Neural cell (in vitro differentiated cells): ENCODE data around the gene ARMC2. TPM values are rescaled to one million over a fixed set of nuclear protein-coding genes. Genes with fewer than 3 reads are reported as not detected.
"Not testable (repeated sequence)": the region's sequence is repeated elsewhere in the genome, so short reads cannot be mapped to it uniquely, and the experiment has no call there.

Source experiments
- H2AFZ ChIP-seq: fragments of 200-600, 300-800 bp; sonication (generic), shearing (Covaris generic); 2 replicates; pipeline ENCODE4 v1.6.0; 2014; ENCODE audit warnings: low read depth, mild to moderate bottlenecking, antibody characterized with exemption, low read length, moderate library complexity
- H3F3A ChIP-seq: fragments of 200-600 bp; shearing (Covaris generic); 2 replicates; pipeline ENCODE4 v1.6.1; 2016; ENCODE audit warnings: mild to moderate bottlenecking, moderate library complexity, mixed read lengths, antibody characterized with exemption, low read length; ENCODE audit not compliant: insufficient read depth, poor library complexity, severe bottlenecking
- H3K27ac ChIP-seq: fragments of 200-600, 300-800 bp; sonication (generic), shearing (Covaris generic); 2 replicates; pipeline ENCODE4 v1.5.1; 2014; ENCODE audit warnings: mild to moderate bottlenecking, low read length, moderate library complexity
- H3K27me3 ChIP-seq: fragments of 300-800, 200-600 bp; sonication (generic), shearing (Covaris generic); 2 replicates; pipeline ENCODE4 v1.6.0; 2014; ENCODE audit warnings: mild to moderate bottlenecking, low read depth, low read length, moderate library complexity; ENCODE audit not compliant: insufficient read depth
- H3K36me3 ChIP-seq: fragments of 300-800, 200-600 bp; sonication (generic), shearing (Covaris generic); 2 replicates; pipeline ENCODE4 v1.5.1; 2014; ENCODE audit warnings: mild to moderate bottlenecking, antibody characterized with exemption, low read length, moderate library complexity; ENCODE audit not compliant: insufficient read depth
- H3K4me2 ChIP-seq: fragments of 300-800, 200-600 bp; sonication (generic), shearing (Covaris generic); 2 replicates; pipeline ENCODE4 v1.6.0; 2014; ENCODE audit warnings: mild to moderate bottlenecking, low read length
- H3K4me3 ChIP-seq: fragments of 300-800, 200-600 bp; sonication (generic), shearing (Covaris generic); 2 replicates; pipeline ENCODE4 v1.5.1; 2014; ENCODE audit warnings: mild to moderate bottlenecking, low read length, moderate library complexity
- H3K79me2 ChIP-seq: fragments of 200-600 bp; shearing (Covaris generic); replicated peaks from 2 replicates; pipeline ENCODE4 v1.6.0; 2014; ENCODE audit warnings: mild to moderate bottlenecking, low read length, moderate library complexity; ENCODE audit not compliant: insufficient read depth
- H3K9ac ChIP-seq: fragments of 300-800, 200-600 bp; sonication (generic), shearing (Covaris generic); 2 replicates; pipeline ENCODE4 v1.6.1; 2016; ENCODE audit warnings: mild to moderate bottlenecking, low read length, mixed read lengths
- H3K9me2 ChIP-seq: fragments of 200-600 bp; shearing (Covaris generic); 2 replicates; pipeline ENCODE4 v1.6.1; 2016; ENCODE audit warnings: mild to moderate bottlenecking, low read length, mixed read lengths; ENCODE audit not compliant: insufficient read depth
- H3K9me3 ChIP-seq: fragments of 200-600, 300-800 bp; sonication (generic), shearing (Covaris generic); 2 replicates; pipeline ENCODE4 v1.6.1; 2016; ENCODE audit warnings: mild to moderate bottlenecking, mixed run types, low read length, moderate library complexity, mixed read lengths
- H4K20me1 ChIP-seq: fragments of 200-600 bp; shearing (Covaris generic); 2 replicates; pipeline ENCODE4 v1.6.1; 2016; ENCODE audit warnings: mild to moderate bottlenecking, mixed run types; ENCODE audit not compliant: insufficient read depth
- EP300 ChIP-seq: fragments of 450-650 bp; conservative IDR thresholded peaks from 2 replicates; pipeline ENCODE4 v1.6.1; 2014; ENCODE audit warnings: antibody characterized with exemption, mild to moderate bottlenecking, moderate library complexity; ENCODE audit not compliant: poor library complexity, severe bottlenecking
- EZH2 ChIP-seq: fragments of 200-600, 300-800 bp; shearing (Covaris generic), sonication (generic); IDR thresholded peaks from 2 replicates; pipeline ENCODE4 v1.6.1; 2014; ENCODE audit warnings: antibody characterized with exemption, low read length, borderline replicate concordance, mild to moderate bottlenecking; ENCODE audit not compliant: insufficient read depth, poor library complexity, severe bottlenecking
- MXI1 ChIP-seq: fragments of 450-650 bp; conservative IDR thresholded peaks from 2 replicates; pipeline ENCODE4 v1.6.1; 2014; ENCODE audit warnings: antibody characterized with exemption, mild to moderate bottlenecking; ENCODE audit not compliant: poor library complexity, severe bottlenecking
- RAD21 ChIP-seq: fragments of 450-650 bp; conservative IDR thresholded peaks from 2 replicates; pipeline ENCODE4 v1.6.1; 2014; ENCODE audit warnings: antibody characterized with exemption, mild to moderate bottlenecking, moderate library complexity
- SMC3 ChIP-seq: fragments of 450-650 bp; conservative IDR thresholded peaks from 2 replicates; pipeline ENCODE4 v1.6.1; 2014; ENCODE audit warnings: antibody characterized with exemption, mild to moderate bottlenecking, moderate library complexity; ENCODE audit not compliant: poor library complexity
- polyA plus RNA-seq: library from polyadenylated mRNA; depleted of rRNA; stranded (reverse); fragments of >200 nt; gene quantifications from 2 replicates; pipeline ENCODE4 v1.2.3, GENCODE V29; 2014
- TF ChIP-seq, protein P1 (sequence below): fragments of 450-650 bp; IDR thresholded peaks from 2 replicates; pipeline ENCODE4 v1.5.1; 2014; ENCODE audit warnings: antibody characterized with exemption, mild to moderate bottlenecking, moderate library complexity; ENCODE audit not compliant: poor library complexity, severe bottlenecking
- TF ChIP-seq, protein P2 (sequence below): IDR thresholded peaks from 2 replicates; pipeline ENCODE4 v1.6.1; 2012; ENCODE audit warnings: borderline replicate concordance

ARMC2 gene
- polyA plus RNA-seq, 1 donor from 2014 or later: 18.6 TPM

DNA sequence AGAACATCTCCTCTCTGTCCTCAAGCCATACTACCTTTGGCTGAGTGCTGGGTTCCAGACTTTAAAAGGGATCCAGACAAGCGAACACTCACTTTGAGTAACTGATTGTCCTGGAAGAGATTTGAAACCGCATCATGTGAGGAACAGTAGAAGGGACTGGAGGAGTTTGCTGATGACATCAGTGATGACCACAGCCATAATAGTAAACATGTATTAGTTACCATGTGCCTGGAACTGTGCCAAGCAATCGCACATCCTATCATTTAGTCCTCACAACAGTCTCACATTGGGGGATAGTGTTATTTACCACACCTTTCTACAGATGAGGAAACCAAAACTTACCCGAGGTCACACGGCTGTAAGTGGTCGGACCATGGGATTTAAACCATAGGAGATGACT lies 39.8 kb downstream of the ARMC2 start:
- Histone ChIP-seq H3K27me3 (no peaks in the 10 kb centered on the region), H3F3A (no peaks in the 10 kb centered on the region), H3K4me2 (no peak overlapping the region), H3K9me2 (no peaks in the 10 kb centered on the region), H2AFZ (no peak overlapping the region), H3K9me3 (no peaks in the 10 kb centered on the region), H3K79me2 (no peaks in the 10 kb centered on the region), H3K4me3 (no peak overlapping the region), H4K20me1 (no peaks in the 10 kb centered on the region), H3K27ac (no peak overlapping the region), H3K36me3 (no peaks in the 10 kb centered on the region), H3K9ac (no peak overlapping the region)
- TF ChIP-seq, protein P1, sequence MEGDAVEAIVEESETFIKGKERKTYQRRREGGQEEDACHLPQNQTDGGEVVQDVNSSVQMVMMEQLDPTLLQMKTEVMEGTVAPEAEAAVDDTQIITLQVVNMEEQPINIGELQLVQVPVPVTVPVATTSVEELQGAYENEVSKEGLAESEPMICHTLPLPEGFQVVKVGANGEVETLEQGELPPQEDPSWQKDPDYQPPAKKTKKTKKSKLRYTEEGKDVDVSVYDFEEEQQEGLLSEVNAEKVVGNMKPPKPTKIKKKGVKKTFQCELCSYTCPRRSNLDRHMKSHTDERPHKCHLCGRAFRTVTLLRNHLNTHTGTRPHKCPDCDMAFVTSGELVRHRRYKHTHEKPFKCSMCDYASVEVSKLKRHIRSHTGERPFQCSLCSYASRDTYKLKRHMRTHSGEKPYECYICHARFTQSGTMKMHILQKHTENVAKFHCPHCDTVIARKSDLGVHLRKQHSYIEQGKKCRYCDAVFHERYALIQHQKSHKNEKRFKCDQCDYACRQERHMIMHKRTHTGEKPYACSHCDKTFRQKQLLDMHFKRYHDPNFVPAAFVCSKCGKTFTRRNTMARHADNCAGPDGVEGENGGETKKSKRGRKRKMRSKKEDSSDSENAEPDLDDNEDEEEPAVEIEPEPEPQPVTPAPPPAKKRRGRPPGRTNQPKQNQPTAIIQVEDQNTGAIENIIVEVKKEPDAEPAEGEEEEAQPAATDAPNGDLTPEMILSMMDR: no peak
- TF ChIP-seq SMC3 (no peak), EP300 (no peak), EZH2 (no peak), RAD21 (no peak)
- TF ChIP-seq, protein P2, sequence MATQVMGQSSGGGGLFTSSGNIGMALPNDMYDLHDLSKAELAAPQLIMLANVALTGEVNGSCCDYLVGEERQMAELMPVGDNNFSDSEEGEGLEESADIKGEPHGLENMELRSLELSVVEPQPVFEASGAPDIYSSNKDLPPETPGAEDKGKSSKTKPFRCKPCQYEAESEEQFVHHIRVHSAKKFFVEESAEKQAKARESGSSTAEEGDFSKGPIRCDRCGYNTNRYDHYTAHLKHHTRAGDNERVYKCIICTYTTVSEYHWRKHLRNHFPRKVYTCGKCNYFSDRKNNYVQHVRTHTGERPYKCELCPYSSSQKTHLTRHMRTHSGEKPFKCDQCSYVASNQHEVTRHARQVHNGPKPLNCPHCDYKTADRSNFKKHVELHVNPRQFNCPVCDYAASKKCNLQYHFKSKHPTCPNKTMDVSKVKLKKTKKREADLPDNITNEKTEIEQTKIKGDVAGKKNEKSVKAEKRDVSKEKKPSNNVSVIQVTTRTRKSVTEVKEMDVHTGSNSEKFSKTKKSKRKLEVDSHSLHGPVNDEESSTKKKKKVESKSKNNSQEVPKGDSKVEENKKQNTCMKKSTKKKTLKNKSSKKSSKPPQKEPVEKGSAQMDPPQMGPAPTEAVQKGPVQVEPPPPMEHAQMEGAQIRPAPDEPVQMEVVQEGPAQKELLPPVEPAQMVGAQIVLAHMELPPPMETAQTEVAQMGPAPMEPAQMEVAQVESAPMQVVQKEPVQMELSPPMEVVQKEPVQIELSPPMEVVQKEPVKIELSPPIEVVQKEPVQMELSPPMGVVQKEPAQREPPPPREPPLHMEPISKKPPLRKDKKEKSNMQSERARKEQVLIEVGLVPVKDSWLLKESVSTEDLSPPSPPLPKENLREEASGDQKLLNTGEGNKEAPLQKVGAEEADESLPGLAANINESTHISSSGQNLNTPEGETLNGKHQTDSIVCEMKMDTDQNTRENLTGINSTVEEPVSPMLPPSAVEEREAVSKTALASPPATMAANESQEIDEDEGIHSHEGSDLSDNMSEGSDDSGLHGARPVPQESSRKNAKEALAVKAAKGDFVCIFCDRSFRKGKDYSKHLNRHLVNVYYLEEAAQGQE: no peak

DNA sequence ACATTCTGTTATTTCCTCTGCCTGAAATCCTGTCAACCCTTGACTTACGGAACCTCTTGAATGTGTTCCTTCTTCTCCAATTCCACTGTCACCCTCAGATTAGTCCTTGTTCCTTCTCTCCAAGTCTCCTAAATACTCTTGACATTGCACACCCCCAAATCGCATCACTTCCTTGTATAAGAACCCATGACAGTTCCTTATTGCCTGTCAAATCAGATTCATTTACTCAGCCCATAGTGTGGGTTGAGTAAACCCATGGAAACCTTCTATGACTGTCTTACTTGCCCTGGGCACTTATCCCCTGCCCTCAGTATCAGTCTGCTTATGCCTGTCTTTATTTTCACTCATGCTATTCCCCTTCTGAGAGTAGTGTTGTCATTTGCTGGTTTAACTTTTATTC lies 40.5 kb downstream of the ARMC2 start:
- Histone ChIP-seq H3K4me2 (no peak overlapping the region), H3K9ac (no peak overlapping the region), H3K27me3 (no peaks in the 10 kb centered on the region), H3K27ac (no peak overlapping the region), H4K20me1 (no peaks in the 10 kb centered on the region), H3K9me3 (no peaks in the 10 kb centered on the region), H3K36me3 (no peaks in the 10 kb centered on the region), H3K4me3 (no peak overlapping the region), H2AFZ (no peak overlapping the region), H3F3A (no peaks in the 10 kb centered on the region), H3K79me2 (no peaks in the 10 kb centered on the region), H3K9me2 (no peaks in the 10 kb centered on the region)
- TF ChIP-seq EZH2 (no peak), MXI1 (no peak), EP300 (no peak), RAD21 (no peak)
- TF ChIP-seq, protein P1: no peak
- TF ChIP-seq, protein P2: no peak

DNA sequence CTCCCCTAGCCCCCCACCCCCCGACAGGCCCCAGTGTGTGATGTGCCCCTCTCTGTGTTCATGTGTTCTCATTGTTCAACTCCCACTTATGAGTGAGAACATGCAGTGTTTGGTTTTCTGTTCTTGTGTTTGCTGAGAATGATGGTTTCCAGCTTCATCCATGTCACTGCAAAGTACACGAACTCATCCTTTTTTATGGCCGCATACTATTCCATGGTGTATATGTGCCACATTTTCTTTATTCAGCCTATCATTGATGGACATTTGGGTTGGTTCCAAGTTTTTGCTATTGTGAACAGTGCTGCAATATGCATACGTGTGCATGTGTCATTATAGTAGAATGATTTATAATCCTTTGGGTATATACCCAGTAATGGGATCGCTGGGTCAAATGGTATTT lies 42.7 kb downstream of the ARMC2 start:
- not testable (repeated sequence) for H3K4me2 ChIP-seq, H3K9me2 ChIP-seq, H2AFZ ChIP-seq, H3K27ac ChIP-seq, H3K4me3 ChIP-seq, H4K20me1 ChIP-seq, H3K79me2 ChIP-seq, H3K9me3 ChIP-seq, H3K27me3 ChIP-seq, H3F3A ChIP-seq, H3K36me3 ChIP-seq, H3K9ac ChIP-seq
